Activated naive CD8-positive, alpha-beta T cell treated with anti-CD3 and anti-CD28 coated beads, Interleukin-2, amount 50 U/mL, for 16 hours (primary cell): Measurements from ENCODE around the gene MRTFA.
"Not testable (repeated sequence)": the region's sequence is repeated elsewhere in the genome, so short reads cannot be mapped to it uniquely, and the experiment has no call there.

ENCODE experiments used
- DNase-seq: peaks from one replicate; pipeline ENCODE4 v3.0.0-alpha.2; 2020; ENCODE audit warnings: low read depth, low spot score

Gene MRTFA

GRCh38 chr22:40394607-40395006 lies 241.9 kb downstream of the MRTFA start:
- DNase-seq = no peak

- no peak for DNase-seq
These were observed 243.9 kb downstream of the MRTFA start for GRCh38 chr22:40392618-40393017.

GRCh38 chr22:40391417-40391816 lies 245.1 kb downstream of the MRTFA start:
- DNase-seq = no peak

- DNase-seq = no peak
These were observed 248.3 kb downstream of the MRTFA start for GRCh38 chr22:40388231-40388630.

GRCh38 chr22:40387746-40388145 lies 248.8 kb downstream of the MRTFA start:
- no peak for DNase-seq

- no peak for DNase-seq
These were observed 251.3 kb downstream of the MRTFA start for GRCh38 chr22:40385036-40385782.

GRCh38 chr22:40383905-40384304 lies 252.6 kb downstream of the MRTFA start:
- DNase-seq = no peak

- no peak for DNase-seq
These were observed 255.1 kb downstream of the MRTFA start for GRCh38 chr22:40381461-40381860.

- not testable (repeated sequence) for DNase-seq
These were observed 258.1 kb downstream of the MRTFA start for GRCh38 chr22:40378448-40378847.

GRCh38 chr22:40377931-40378330 lies 258.6 kb downstream of the MRTFA start:
- DNase-seq = no peak

GRCh38 chr22:40376149-40376548 lies 260.4 kb downstream of the MRTFA start:
- DNase-seq = no peak

GRCh38 chr22:40374567-40374966 lies 262.0 kb downstream of the MRTFA start:
- no peak for DNase-seq

- no peak for DNase-seq
These were observed 267.7 kb downstream of the MRTFA start for GRCh38 chr22:40368836-40369235.

- no peak for DNase-seq
These were observed 268.5 kb downstream of the MRTFA start for GRCh38 chr22:40368016-40368415.

- no peak for DNase-seq
These were observed 269.2 kb downstream of the MRTFA start for GRCh38 chr22:40367342-40367741.

- DNase-seq = no peak
These were observed 270.5 kb downstream of the MRTFA start for GRCh38 chr22:40366068-40366467.

- no peak for DNase-seq
These were observed 272.1 kb downstream of the MRTFA start for GRCh38 chr22:40364431-40364830.

GRCh38 chr22:40363059-40363458 lies 273.5 kb downstream of the MRTFA start:
- no peak for DNase-seq

GRCh38 chr22:40361100-40361499 lies 275.4 kb downstream of the MRTFA start:
- no peak for DNase-seq
